RWPE2 (cell line): Measurements from ENCODE around the gene CDRT15L2.
"Not testable (repeated sequence)": the region's sequence is repeated elsewhere in the genome, so short reads cannot be mapped to it uniquely, and the experiment has no call there.

ENCODE experiments used
- ATAC-seq: fragments of 200-7000 bp; cut with Tn5 transposase; 3 replicates; pipeline ENCODE4 v1.9.1; 2021; ENCODE audit warnings: low read depth
- DNase-seq: peaks from one replicate; pipeline ENCODE4 v3.0.0-alpha.2; 2020; ENCODE audit warnings: low spot score
- H3K27ac ChIP-seq: fragments of 450-650 bp; 2 replicates; pipeline ENCODE4 v1.5.1; 2017; ENCODE audit warnings: mild to moderate bottlenecking; ENCODE audit not compliant: poor library complexity, severe bottlenecking
- H3K27me3 ChIP-seq: fragments of 250-450 bp; sonication (Bioruptor Pico); 2 replicates; pipeline ENCODE4 v1.5.1; 2021; ENCODE audit warnings: mild to moderate bottlenecking, moderate library complexity; ENCODE audit not compliant: insufficient read depth, poor library complexity, severe bottlenecking
- H3K36me3 ChIP-seq: fragments of 250-450 bp; sonication (Bioruptor Pico); 2 replicates; pipeline ENCODE4 v1.5.1; 2020; ENCODE audit warnings: low read depth, mild to moderate bottlenecking, moderate library complexity
- H3K4me1 ChIP-seq: fragments of 250-450 bp; sonication (Bioruptor Pico); 2 replicates; pipeline ENCODE4 v1.5.1; 2021; ENCODE audit warnings: mild to moderate bottlenecking, moderate library complexity; ENCODE audit not compliant: insufficient read depth, poor library complexity, severe bottlenecking
- H3K4me3 ChIP-seq: fragments of 250-450 bp; sonication (Bioruptor Pico); 2 replicates; pipeline ENCODE4 v1.5.1; 2021; ENCODE audit warnings: mild to moderate bottlenecking, moderate library complexity; ENCODE audit not compliant: severe bottlenecking
- H3K9me3 ChIP-seq: fragments of 250-450 bp; sonication (Bioruptor Pico); 2 replicates; pipeline ENCODE4 v1.5.1; 2021; ENCODE audit warnings: mild to moderate bottlenecking, moderate library complexity; ENCODE audit not compliant: severe bottlenecking
- CTCF ChIP-seq: fragments of 450-650 bp; IDR thresholded peaks from one replicate; pipeline ENCODE4 v1.5.1; 2017; ENCODE audit warnings: mild to moderate bottlenecking, moderate library complexity; ENCODE audit not compliant: poor library complexity, severe bottlenecking

The CDRT15L2 gene

GRCh38 chr17:20555135-20556010 is 24.2 kb upstream of the CDRT15L2 start:
- not testable (repeated sequence) for H3K9me3 ChIP-seq, H3K27ac ChIP-seq, H3K4me3 ChIP-seq, H3K27me3 ChIP-seq, H3K36me3 ChIP-seq, H3K4me1 ChIP-seq, DNase-seq
- ATAC-seq: peak; percentile 12; the same call in 1 of the 3 replicates

GRCh38 chr17:20558096-20558495 is 21.4 kb upstream of the CDRT15L2 start:
- not testable (repeated sequence) for H3K36me3 ChIP-seq, H3K4me3 ChIP-seq, H3K4me1 ChIP-seq, H3K27me3 ChIP-seq, H3K27ac ChIP-seq, H3K9me3 ChIP-seq, DNase-seq, ATAC-seq

DNA sequence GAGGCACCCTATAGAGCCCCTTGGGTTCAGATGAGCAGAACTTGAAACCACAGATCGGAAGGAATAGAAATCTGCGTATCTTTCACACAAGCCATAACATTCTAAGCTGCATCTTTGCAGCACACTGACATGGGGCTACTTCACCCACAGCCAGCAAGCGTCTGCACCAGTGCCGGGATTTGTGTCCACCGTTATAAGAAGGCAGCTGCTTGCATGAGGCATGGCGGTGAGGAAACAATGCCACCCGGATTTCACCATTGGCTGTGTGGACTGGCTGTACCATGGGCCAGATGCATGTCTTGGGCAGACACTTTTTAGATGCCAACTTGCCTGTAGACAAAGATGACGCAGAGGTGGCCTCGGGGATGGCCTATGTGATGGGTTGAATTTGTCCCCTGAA is 20.5 kb upstream of the CDRT15L2 start:
- DNase-seq, ATAC-seq, H3K9me3 ChIP-seq, H3K4me1 ChIP-seq, H3K4me3 ChIP-seq, H3K36me3 ChIP-seq, H3K27me3 ChIP-seq, H3K27ac ChIP-seq: not testable (repeated sequence)

GRCh38 chr17:20562587-20562986 is 16.9 kb upstream of the CDRT15L2 start:
- ATAC-seq (no peak), DNase-seq (no peak)
- Histone ChIP-seq H3K36me3 (no peaks in the 10 kb centered on the region), H3K27me3 (no peaks in the 10 kb centered on the region), H3K27ac (no peak overlapping the region), H3K4me3 (no peak overlapping the region), H3K4me1 (no peaks in the 10 kb centered on the region), H3K9me3 (no peaks in the 10 kb centered on the region)
- no peak for TF ChIP-seq CTCF

DNA sequence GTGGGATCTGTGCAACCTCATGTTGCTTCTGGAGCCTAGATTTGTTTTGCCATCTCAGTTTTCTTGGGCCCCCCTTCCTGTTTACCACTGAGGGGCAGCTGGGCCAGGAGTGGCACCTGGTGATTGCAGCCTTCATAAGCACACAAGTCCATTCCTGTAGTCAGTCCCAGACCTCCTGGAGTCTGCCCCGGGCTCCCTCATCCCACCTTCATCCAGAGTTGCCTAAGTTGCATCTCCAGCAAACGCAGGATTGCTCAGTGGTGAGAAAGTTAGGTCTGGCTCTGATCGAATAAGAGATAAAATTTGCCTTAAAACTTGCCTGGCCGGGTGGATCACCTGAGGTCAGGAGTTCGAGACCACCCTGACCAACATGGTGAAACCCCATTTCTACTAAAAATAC is 14.3 kb upstream of the CDRT15L2 start:
- not testable (repeated sequence) for ATAC-seq, DNase-seq, H3K4me1 ChIP-seq

DNA sequence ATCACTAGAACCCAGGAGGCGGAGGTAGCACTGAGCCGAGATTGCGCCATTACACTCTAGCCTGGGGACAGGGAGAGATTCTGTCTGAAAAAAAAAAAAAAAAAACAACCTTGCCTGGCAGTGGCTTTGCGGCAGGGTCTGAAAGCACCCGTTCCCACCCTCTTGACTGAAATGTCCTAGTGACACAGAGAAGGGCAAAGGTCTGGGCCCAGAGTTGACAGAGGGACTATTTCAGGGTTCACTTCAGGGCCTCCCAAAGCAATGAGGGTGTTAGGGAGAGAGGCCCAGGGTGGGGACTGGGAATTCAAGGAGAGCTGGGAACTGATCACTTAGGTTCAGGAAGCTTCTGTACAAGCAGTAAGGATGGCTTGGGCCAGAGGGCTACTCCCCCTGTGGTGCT is 13.8 kb upstream of the CDRT15L2 start:
- no peaks in the 10 kb centered on the region for H3K9me3 ChIP-seq
- DNase-seq (no peak), ATAC-seq (no peak)
- H3K27me3 ChIP-seq: no peaks in the 10 kb centered on the region
- TF ChIP-seq CTCF: no peak
- no peaks in the 10 kb centered on the region for H3K4me1 ChIP-seq
- no peak overlapping the region for H3K4me3 ChIP-seq
- H3K36me3 ChIP-seq: no peaks in the 10 kb centered on the region
- H3K27ac ChIP-seq: no peak overlapping the region

More for the DNA sequence above, 14.3 kb upstream of the CDRT15L2 start:
- H3K27ac ChIP-seq, H3K27me3 ChIP-seq, H3K9me3 ChIP-seq, H3K4me3 ChIP-seq, H3K36me3 ChIP-seq: not testable (repeated sequence)

- DNase-seq, H3K9me3 ChIP-seq, ATAC-seq, H3K4me3 ChIP-seq, H3K27ac ChIP-seq, H3K27me3 ChIP-seq, H3K36me3 ChIP-seq, H3K4me1 ChIP-seq: not testable (repeated sequence)
These were observed 12.8 kb upstream of the CDRT15L2 start for GRCh38 chr17:20566736-20567135.

GRCh38 chr17:20567421-20567820 is 12.1 kb upstream of the CDRT15L2 start:
- not testable (repeated sequence) for H3K36me3 ChIP-seq, H3K27me3 ChIP-seq, DNase-seq, H3K4me1 ChIP-seq, H3K4me3 ChIP-seq, H3K9me3 ChIP-seq, H3K27ac ChIP-seq, ATAC-seq

- not testable (repeated sequence) for H3K27me3 ChIP-seq, H3K9me3 ChIP-seq, DNase-seq, H3K4me1 ChIP-seq, H3K4me3 ChIP-seq, H3K36me3 ChIP-seq, H3K27ac ChIP-seq, ATAC-seq
These were observed 10.9 kb upstream of the CDRT15L2 start for GRCh38 chr17:20568604-20569003.

GRCh38 chr17:20571653-20572052 is 7.9 kb upstream of the CDRT15L2 start:
- peak; percentile 51 for ATAC-seq
- H3K9me3 ChIP-seq, H3K4me1 ChIP-seq, H3K27me3 ChIP-seq, H3K36me3 ChIP-seq, DNase-seq, H3K4me3 ChIP-seq, H3K27ac ChIP-seq: not testable (repeated sequence)
